HG03025 (cell line): ENCODE data around the gene MED12L.

Experiments
- ATAC-seq: cut with Tn5 transposase; IDR thresholded peaks from one replicate; pipeline ENCODE4 v1.9.1; 2021; ENCODE audit warnings: mild to moderate bottlenecking, moderate library complexity; ENCODE audit not compliant: unreplicated experiment, low FRiP score

MED12L gene

GRCh38 chr3:151204530-151205402, 119.3 kb downstream of the MED12L start:
- no peak for ATAC-seq

- ATAC-seq: no peak
These were observed 120.0 kb downstream of the MED12L start for GRCh38 chr3:151205482-151205881.

GRCh38 chr3:151206201-151206600, 120.7 kb downstream of the MED12L start:
- no peak for ATAC-seq

GRCh38 chr3:151209654-151210053, 124.2 kb downstream of the MED12L start:
- ATAC-seq: no peak

- ATAC-seq: no peak
These were observed 125.4 kb downstream of the MED12L start for GRCh38 chr3:151210676-151211381.

- ATAC-seq: no peak
These were observed 127.7 kb downstream of the MED12L start for GRCh38 chr3:151213151-151213550.

- no peak for ATAC-seq
These were observed 128.4 kb downstream of the MED12L start for GRCh38 chr3:151213881-151214280.

GRCh38 chr3:151214459-151214858, 129.0 kb downstream of the MED12L start:
- ATAC-seq: no peak

- ATAC-seq: no peak
These were observed 131.5 kb downstream of the MED12L start for GRCh38 chr3:151216641-151217607.

GRCh38 chr3:151218136-151218535, 132.7 kb downstream of the MED12L start:
- no peak for ATAC-seq

GRCh38 chr3:151219056-151219455, 133.6 kb downstream of the MED12L start:
- ATAC-seq: no peak

- ATAC-seq: no peak
These were observed 138.9 kb downstream of the MED12L start for GRCh38 chr3:151224268-151224866.

- ATAC-seq: no peak
These were observed 139.8 kb downstream of the MED12L start for GRCh38 chr3:151225040-151225975.

- no peak for ATAC-seq
These were observed 140.7 kb downstream of the MED12L start for GRCh38 chr3:151226088-151226563.

- no peak for ATAC-seq
These were observed 141.4 kb downstream of the MED12L start for GRCh38 chr3:151226825-151227224.

- ATAC-seq: peak; percentile 32
These were observed 141.9 kb downstream of the MED12L start for GRCh38 chr3:151227266-151227806.

- ATAC-seq: peak; percentile 96
These were observed 142.6 kb downstream of the MED12L start for GRCh38 chr3:151227807-151228665.

GRCh38 chr3:151228666-151229040, 143.2 kb downstream of the MED12L start:
- ATAC-seq: no peak
